ENCODE measurements around the gene FKBP2.

DNA sequence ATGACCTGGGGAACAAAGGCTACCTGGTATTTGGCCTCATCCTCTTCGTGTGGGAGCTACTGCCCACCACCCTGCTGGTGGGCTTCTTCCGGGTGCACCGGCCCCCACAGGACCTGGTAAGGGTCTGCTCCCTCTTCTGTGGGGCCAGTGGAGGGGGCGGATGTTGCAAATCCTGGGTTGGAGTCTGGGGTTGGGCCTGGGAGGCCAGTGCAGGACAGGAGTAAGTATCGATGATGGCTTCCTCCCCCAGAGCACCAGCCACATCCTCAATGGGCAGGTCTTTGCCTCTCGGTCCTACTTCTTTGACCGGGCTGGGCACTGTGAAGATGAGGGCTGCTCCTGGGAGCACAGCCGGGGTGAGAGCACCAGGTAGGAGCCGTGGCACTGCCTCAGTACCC lies 47.5 kb downstream of the FKBP2 start:
- TF ChIP-seq EZH2 (IDR thresholded peaks at IDR 0.05; ENCODE audit: low read length) (no peak), CTCF (optimal IDR thresholded peaks at IDR 0.05 in 1 of 3, IDR thresholded peaks at IDR 0.05 in 1 of 3, conservative IDR thresholded peaks at IDR 0.05 in 1 of 3; ENCODE audit: extremely low read depth in 1 of 3, insufficient read depth in 2 of 3, low read length in 3 of 3) (no peak)

All from keratinocyte (primary cell).